Measurements from ENCODE around the gene COLEC11. TPM values are rescaled to one million over a fixed set of nuclear protein-coding genes. Genes with fewer than 3 reads are reported as not detected.

COLEC11 gene
- total and polyA plus RNA-seq, 10 of the 15 experiments (the other 5 are each of a cell fraction or from before 2014, with no cell fraction given): 0.08 to 0.74 (median 0.14) TPM; not detected in 4

DNA sequence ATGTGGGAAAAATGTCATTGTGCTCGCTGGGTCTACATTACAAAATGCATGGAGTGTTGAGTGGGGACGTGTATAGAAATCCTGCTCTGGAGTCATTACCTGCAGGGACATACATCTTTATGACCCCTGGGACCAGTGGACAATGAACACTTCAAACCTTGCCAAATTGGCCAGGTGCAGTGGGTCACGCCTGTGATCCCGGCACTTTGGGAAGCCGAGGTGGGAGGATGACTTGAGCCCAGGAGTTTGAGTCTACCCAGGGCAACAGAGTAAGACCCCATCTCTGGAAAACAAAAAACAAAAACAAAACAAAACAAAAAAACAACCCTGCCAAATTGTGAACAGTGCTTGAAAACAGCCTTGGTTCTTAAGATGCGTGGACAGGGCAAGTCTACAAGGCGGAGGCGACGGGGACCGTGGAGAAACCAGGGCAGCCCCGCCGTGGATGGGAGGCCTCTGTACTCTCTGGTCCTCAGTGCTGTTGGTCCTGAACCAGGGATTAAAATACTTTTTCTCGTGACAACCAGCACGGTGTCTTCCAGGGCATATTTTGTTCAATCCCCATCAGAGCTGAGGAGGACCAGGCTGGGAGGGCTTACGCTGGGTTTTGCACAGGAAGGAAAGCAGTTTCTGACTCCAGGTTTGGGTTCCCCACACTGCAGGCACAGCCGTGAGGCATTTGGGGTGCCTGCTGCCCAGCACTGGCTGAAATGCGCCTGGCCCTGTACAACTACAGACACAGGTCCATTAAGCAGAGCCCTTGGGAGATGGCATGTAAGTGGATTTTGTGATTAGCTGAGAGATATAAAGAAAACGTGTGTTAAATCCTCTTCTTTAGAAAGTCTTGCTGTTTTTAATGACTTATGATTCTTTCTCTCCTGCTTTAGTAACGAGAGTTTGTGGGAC is 13.7 kb downstream of the COLEC11 start:
- H3K9me3 ChIP-seq (replicated peaks; ENCODE audit: control insufficient read depth, insufficient read depth, low read length): no peaks in the 10 kb centered on the region; the same call in 2 of the 3 replicates
- no peak overlapping the region for H3K9ac ChIP-seq (ENCODE audit: control insufficient read depth, insufficient read depth, low read length)
- H2AFZ ChIP-seq (ENCODE audit: control insufficient read depth, low read depth, low read length): 0 out of 2 replicates have a peak overlapping the region, but pooled peaks have one; percentile 37
- H4K20me1 ChIP-seq (ENCODE audit: control insufficient read depth, insufficient read depth): no peaks in the 10 kb centered on the region
- DNase-seq (ENCODE audit: low read depth, low spot score): no peak
- in situ Hi-C loops (cut with MboI): no loop called here
- H3K4me3 ChIP-seq: no peak overlapping the region
- SMC1A ChIA-PET (ENCODE audit: uncharacterized antibody, unreplicated experiment): interaction anchor here (0.6 to 3.8 kb wide), 3 partner anchors 15 to 682 kb away, joined by 3 to 27 read pairs (median 7); no protein-coding TSS in a partner anchor
- intact Hi-C loops (cut with micrococcal nuclease; ENCODE audit: unreplicated experiment): no loop called here
- CTCF ChIA-PET: interaction anchor here (0.6 kb wide), 3 partner anchors 9 to 466 kb away, joined by 3 to 4 read pairs (median 4); no protein-coding TSS in a partner anchor
- WGBS (ENCODE audit: insufficient coverage, insufficient replicate concordance, low lambda C conversion rate, missing lambda C conversion rate): 77% methylated on average over 19 of the region's 19 CpGs
- 0 out of 2 replicates have a peak overlapping the region, but pooled peaks have one; percentile 20 for H3K27ac ChIP-seq (ENCODE audit: control insufficient read depth, insufficient read depth)
- ATAC-seq: peak; percentile 32
- POLR2A ChIA-PET: interaction anchor here (0.7 to 2.6 kb wide), 2 partner anchors 15 to 36 kb away, joined by 3 to 12 read pairs; no protein-coding TSS in a partner anchor
- H3K27me3 ChIP-seq (replicated peaks in 1 of 2; ENCODE audit: control insufficient read depth in 2 of 2, insufficient read depth in 2 of 2, low read length in 1 of 2): no peaks in the 10 kb centered on the region
- H3K79me2 ChIP-seq (ENCODE audit: control insufficient read depth, insufficient read depth, low read length): no peaks in the 10 kb centered on the region
- RAD21 ChIA-PET (ENCODE audit: unreplicated experiment): interaction anchor here (0.8 to 2.1 kb wide), 2 partner anchors 33 to 43 kb away, joined by 3 to 5 read pairs; no protein-coding TSS in a partner anchor
- FAIRE-seq: no peak
- peaks cover 10% of the 10 kb centered on the region for H3K4me1 ChIP-seq (ENCODE audit: control insufficient read depth, insufficient read depth, low read length)
- BruUV-seq (replicated peaks): no TSS peak
- H3K36me3 ChIP-seq (ENCODE audit: control insufficient read depth in 2 of 2, insufficient read depth in 2 of 2, low read length in 1 of 2): no peaks in the 10 kb centered on the region
- no peak overlapping the region for H3K4me2 ChIP-seq (ENCODE audit: control insufficient read depth, insufficient read depth)
- TF ChIP-seq, protein P1, sequence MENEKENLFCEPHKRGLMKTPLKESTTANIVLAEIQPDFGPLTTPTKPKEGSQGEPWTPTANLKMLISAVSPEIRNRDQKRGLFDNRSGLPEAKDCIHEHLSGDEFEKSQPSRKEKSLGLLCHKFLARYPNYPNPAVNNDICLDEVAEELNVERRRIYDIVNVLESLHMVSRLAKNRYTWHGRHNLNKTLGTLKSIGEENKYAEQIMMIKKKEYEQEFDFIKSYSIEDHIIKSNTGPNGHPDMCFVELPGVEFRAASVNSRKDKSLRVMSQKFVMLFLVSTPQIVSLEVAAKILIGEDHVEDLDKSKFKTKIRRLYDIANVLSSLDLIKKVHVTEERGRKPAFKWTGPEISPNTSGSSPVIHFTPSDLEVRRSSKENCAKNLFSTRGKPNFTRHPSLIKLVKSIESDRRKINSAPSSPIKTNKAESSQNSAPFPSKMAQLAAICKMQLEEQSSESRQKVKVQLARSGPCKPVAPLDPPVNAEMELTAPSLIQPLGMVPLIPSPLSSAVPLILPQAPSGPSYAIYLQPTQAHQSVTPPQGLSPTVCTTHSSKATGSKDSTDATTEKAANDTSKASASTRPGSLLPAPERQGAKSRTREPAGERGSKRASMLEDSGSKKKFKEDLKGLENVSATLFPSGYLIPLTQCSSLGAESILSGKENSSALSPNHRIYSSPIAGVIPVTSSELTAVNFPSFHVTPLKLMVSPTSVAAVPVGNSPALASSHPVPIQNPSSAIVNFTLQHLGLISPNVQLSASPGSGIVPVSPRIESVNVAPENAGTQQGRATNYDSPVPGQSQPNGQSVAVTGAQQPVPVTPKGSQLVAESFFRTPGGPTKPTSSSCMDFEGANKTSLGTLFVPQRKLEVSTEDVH (IDR thresholded peaks at IDR 0.05; ENCODE audit: low read depth, partially characterized antibody): no peak
- TF ChIP-seq RBBP5 (conservative IDR thresholded peaks at IDR 0.05) (no peak), SP1 (IDR thresholded peaks at IDR 0.05; ENCODE audit: low read depth, low read length) (no peak), CBFB (IDR thresholded peaks at IDR 0.05; ENCODE audit: low read depth) (no peak), FOXM1 (IDR thresholded peaks at IDR 0.05; ENCODE audit: low read depth, low read length) (no peak), ZNF217 (IDR thresholded peaks at IDR 0.05) (no peak), STAT3 (IDR thresholded peaks at IDR 0.05; ENCODE audit: low read depth, low read length) (no peak), EED (IDR thresholded peaks at IDR 0.05; ENCODE audit: low read depth) (no peak), SREBF1 (IDR thresholded peaks at IDR 0.05; ENCODE audit: low read length) (no peak), SIX5 (IDR thresholded peaks at IDR 0.05; ENCODE audit: low read depth, low read length, severe bottlenecking) (no peak)
- TF ChIP-seq, protein P2, sequence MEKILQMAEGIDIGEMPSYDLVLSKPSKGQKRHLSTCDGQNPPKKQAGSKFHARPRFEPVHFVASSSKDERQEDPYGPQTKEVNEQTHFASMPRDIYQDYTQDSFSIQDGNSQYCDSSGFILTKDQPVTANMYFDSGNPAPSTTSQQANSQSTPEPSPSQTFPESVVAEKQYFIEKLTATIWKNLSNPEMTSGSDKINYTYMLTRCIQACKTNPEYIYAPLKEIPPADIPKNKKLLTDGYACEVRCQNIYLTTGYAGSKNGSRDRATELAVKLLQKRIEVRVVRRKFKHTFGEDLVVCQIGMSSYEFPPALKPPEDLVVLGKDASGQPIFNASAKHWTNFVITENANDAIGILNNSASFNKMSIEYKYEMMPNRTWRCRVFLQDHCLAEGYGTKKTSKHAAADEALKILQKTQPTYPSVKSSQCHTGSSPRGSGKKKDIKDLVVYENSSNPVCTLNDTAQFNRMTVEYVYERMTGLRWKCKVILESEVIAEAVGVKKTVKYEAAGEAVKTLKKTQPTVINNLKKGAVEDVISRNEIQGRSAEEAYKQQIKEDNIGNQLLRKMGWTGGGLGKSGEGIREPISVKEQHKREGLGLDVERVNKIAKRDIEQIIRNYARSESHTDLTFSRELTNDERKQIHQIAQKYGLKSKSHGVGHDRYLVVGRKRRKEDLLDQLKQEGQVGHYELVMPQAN (conservative IDR thresholded peaks at IDR 0.05): no peak
- TF ChIP-seq, protein P3, sequence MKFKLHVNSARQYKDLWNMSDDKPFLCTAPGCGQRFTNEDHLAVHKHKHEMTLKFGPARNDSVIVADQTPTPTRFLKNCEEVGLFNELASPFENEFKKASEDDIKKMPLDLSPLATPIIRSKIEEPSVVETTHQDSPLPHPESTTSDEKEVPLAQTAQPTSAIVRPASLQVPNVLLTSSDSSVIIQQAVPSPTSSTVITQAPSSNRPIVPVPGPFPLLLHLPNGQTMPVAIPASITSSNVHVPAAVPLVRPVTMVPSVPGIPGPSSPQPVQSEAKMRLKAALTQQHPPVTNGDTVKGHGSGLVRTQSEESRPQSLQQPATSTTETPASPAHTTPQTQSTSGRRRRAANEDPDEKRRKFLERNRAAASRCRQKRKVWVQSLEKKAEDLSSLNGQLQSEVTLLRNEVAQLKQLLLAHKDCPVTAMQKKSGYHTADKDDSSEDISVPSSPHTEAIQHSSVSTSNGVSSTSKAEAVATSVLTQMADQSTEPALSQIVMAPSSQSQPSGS (IDR thresholded peaks at IDR 0.05; ENCODE audit: low read length): no peak
- TF ChIP-seq, protein P4, sequence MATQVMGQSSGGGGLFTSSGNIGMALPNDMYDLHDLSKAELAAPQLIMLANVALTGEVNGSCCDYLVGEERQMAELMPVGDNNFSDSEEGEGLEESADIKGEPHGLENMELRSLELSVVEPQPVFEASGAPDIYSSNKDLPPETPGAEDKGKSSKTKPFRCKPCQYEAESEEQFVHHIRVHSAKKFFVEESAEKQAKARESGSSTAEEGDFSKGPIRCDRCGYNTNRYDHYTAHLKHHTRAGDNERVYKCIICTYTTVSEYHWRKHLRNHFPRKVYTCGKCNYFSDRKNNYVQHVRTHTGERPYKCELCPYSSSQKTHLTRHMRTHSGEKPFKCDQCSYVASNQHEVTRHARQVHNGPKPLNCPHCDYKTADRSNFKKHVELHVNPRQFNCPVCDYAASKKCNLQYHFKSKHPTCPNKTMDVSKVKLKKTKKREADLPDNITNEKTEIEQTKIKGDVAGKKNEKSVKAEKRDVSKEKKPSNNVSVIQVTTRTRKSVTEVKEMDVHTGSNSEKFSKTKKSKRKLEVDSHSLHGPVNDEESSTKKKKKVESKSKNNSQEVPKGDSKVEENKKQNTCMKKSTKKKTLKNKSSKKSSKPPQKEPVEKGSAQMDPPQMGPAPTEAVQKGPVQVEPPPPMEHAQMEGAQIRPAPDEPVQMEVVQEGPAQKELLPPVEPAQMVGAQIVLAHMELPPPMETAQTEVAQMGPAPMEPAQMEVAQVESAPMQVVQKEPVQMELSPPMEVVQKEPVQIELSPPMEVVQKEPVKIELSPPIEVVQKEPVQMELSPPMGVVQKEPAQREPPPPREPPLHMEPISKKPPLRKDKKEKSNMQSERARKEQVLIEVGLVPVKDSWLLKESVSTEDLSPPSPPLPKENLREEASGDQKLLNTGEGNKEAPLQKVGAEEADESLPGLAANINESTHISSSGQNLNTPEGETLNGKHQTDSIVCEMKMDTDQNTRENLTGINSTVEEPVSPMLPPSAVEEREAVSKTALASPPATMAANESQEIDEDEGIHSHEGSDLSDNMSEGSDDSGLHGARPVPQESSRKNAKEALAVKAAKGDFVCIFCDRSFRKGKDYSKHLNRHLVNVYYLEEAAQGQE (IDR thresholded peaks at IDR 0.05; ENCODE audit: low read depth, low read length): no peak

Measured in GM12878 (cell line).